GM03348 (cell line): ENCODE measurements around the gene ARHGAP26.

Experiments
- DNase-seq: peaks from one replicate; pipeline ENCODE4 v3.0.0; 2012; ENCODE audit warnings: low spot score

The ARHGAP26 gene

GRCh38 chr5:143120460-143121134 is 350.4 kb downstream of the ARHGAP26 start:
- DNase-seq, result no peak

DNA sequence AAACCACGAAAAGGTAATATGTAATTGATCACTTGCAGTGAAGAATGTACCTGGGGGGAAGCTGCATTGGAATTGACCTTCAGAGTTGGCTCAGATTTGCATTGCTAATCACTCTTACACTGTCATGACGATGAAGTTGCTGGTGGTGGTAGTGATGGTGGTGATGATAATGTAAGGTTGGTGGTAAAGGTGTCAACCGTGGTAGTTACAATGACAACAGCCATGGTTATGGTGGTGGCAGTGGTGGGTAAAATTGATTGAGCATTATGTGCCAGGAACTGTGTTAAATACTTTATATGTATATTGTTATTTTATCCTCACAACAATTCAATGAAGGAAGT is 350.9 kb downstream of the ARHGAP26 start:
- no peak for DNase-seq

GRCh38 chr5:143124593-143124992 is 354.4 kb downstream of the ARHGAP26 start:
- DNase-seq, result no peak

GRCh38 chr5:143126174-143127019 is 356.2 kb downstream of the ARHGAP26 start:
- DNase-seq, result no peak

DNA sequence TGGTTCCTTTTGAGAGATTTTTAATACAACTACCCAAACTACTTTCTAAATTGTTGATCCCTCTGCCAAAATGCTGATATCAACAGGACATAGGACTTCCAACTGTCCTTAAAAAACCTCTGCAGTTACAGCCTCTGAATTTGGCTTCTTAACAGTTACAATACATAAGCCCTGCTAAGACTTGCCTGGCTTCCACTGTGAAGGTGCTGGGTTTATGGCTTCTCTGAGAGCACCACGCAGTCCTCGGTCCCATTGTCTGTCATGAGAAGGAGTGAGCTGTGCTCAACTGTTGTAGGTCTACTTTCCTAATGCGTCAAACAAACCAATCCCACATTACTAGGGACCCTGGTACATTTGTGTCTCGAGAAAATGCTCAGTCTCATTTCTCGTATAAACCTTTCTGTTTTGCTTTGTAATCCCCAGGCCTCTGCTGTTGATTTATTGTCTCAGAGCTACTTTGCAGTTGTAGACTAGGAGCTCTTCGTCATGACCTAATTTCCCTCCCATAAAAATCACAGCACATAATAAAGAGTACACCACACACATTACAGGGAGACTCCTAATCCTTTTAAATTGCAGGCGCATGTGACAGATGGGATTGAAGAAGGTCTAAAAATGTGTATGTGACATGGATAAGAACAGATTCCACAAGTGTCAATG is 358.4 kb downstream of the ARHGAP26 start:
- DNase-seq, result no peak

GRCh38 chr5:143129203-143129602 is 359.0 kb downstream of the ARHGAP26 start:
- no peak for DNase-seq

- DNase-seq, result no peak
Measured at GRCh38 chr5:143129910-143130612, 359.9 kb downstream of the ARHGAP26 start.

DNA sequence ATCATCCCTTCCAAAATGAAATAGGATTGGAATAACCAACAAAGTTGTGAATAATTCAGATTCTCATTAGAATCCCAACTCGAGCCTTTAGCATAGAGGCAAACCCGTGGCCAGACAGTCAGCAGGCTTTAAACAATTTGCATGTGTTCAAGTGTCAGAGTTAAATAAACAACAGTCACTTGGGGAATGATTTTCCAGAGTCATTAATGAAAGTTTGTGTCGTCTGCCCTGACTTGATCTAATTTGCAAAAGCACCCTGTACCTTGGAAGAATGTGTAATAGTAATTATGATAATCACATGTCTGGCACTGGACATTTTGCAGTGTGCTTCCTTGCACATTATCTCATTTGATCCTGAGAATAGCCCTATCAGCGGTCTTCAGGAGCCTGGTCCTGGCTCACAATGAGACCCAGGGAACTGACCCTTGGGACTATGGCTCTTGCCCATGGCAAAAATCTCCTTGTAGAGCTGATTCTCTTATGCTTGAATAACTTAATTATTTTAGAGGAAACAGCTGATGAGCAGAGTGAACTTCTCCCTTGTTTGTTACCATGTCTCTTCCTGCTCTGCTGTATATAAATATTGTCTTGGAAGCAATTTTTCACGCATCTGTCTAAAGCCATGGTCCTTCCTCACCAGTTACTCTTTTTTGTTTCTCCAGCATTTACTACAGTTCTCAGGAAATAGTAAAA is 360.6 kb downstream of the ARHGAP26 start:
- no peak for DNase-seq

DNA sequence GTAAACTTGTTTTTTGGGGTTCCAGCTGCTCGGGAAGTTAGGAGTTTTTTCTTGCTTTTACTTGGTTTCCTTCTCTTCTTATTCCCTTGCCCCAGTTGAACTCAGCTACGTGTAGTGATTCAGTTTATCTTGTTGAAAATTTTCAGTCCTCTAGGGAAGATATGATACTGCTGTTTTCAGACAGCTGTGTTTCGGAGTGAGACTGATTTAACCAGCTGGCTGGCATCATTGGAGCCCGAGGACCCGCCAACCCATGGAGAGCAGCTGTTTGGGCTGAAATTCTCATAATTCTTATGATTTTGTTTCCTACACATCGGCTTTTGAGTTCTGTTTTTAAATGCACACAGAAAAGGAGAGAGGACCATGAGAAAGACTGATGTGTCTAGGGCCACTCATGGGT is 361.8 kb downstream of the ARHGAP26 start:
- DNase-seq, result no peak

DNA sequence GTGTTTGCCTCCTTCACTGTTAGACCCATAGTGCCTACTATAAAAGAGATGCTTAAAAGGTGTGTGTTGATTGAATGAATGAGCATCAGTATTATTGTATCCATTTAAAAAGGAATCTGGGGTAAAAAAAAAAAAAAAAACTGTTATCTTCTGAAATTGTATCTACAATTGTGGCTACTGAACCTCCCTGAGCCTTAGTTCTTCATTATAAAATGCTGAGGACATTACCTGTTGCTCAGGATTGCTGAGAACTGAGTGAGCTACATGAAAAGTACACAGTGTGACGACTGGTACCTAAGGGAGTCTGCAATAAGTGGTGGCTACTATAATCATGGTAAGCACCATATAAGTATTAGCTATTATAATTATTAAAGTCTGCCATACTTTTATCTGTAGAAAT is 362.6 kb downstream of the ARHGAP26 start:
- DNase-seq, result no peak

GRCh38 chr5:143133721-143134120 is 363.5 kb downstream of the ARHGAP26 start:
- DNase-seq, result no peak

DNA sequence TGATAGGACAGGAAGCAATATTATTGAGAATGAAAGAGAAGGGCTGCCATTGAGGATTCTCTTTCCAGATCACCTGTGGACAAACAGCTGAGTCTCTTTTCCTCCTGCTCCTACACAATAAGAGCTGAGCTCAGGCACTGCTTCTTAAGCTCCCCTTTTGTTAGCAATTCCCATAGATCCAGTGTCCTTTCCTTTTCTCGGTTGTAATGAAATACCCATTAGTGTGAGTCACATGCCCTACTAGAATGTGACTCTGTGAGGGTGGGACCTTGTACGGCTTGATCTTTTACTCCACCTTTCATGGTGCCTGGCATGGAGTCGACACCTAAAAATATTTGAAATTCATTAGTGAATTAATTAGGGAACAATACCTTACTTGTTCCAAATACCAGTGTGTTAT is 364.1 kb downstream of the ARHGAP26 start:
- DNase-seq, result no peak

DNA sequence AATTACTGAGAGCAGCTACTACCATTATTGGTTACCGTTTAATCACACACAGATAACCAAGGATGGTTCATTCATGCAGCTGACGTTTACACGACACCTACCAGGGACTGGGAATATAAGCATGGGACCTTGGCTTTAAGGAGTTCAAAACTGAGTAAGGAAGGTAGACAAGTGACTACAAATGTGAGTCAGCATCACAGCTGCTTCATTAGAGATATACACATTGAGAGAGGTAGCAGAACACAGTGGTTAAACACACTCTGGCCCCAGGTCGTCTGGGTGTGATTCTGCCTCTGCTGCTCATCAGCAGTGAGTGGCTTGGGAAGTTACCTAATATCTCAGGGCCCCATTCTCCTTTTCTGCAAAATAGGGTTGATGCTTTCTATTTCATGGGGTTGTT is 364.7 kb downstream of the ARHGAP26 start:
- DNase-seq, result no peak

DNA sequence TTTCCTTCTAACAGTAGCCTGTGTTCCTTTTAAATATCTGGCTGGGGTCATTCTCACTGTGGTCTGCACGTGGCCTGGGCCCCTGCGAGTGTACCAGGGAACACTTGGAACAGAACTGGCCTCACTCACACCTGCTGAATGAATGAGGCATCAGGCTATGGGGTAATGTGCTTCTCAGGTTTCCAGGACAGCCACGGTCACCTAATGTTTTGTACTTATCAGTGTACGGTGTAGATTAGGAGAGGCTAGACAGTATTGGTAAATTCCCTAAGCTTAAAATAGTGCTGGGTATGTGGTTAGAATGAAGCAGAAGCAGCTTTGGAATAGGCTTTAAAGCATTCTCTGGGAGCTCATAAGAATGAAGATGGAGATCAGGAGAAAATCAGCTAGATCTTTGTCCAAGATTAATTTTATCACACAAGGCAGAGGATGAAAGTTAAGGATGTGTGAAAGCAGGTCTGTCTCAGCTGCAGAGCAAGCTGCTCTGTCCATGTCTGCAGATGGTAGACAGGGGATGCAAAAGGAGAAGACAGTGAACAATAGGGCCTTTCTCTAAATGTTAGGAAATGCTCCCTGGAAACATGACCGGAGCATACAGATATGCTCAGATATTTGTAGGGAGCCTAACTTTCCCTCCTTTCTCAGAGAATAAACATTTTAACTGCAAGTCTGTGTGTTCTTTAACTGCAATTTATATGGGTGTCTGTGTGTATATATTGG is 365.8 kb downstream of the ARHGAP26 start:
- DNase-seq, result no peak

DNA sequence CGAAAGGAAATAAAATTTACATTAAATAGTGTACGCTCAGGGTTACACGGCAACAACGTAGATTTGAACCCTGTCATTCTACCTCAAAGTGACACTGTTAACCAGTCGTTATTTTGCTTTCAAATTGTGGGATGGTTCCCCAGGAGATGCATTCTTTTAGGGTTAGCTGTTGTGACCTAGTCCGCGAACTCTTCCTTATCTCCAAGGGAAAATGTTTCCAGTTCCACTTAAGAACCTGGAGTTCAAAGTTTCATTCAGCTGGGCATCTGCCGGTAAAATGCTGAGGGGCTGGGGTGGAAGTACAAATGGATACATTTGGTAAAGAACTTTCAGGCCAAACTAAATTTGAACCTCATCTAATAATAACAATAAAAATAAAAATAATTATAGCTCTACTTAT is 368.7 kb downstream of the ARHGAP26 start:
- DNase-seq, result no peak

GRCh38 chr5:143139585-143139984 is 369.4 kb downstream of the ARHGAP26 start:
- DNase-seq, result no peak

GRCh38 chr5:143140492-143141203 is 370.5 kb downstream of the ARHGAP26 start:
- no peak for DNase-seq

GRCh38 chr5:143141652-143142051 is 371.5 kb downstream of the ARHGAP26 start:
- no peak for DNase-seq

DNA sequence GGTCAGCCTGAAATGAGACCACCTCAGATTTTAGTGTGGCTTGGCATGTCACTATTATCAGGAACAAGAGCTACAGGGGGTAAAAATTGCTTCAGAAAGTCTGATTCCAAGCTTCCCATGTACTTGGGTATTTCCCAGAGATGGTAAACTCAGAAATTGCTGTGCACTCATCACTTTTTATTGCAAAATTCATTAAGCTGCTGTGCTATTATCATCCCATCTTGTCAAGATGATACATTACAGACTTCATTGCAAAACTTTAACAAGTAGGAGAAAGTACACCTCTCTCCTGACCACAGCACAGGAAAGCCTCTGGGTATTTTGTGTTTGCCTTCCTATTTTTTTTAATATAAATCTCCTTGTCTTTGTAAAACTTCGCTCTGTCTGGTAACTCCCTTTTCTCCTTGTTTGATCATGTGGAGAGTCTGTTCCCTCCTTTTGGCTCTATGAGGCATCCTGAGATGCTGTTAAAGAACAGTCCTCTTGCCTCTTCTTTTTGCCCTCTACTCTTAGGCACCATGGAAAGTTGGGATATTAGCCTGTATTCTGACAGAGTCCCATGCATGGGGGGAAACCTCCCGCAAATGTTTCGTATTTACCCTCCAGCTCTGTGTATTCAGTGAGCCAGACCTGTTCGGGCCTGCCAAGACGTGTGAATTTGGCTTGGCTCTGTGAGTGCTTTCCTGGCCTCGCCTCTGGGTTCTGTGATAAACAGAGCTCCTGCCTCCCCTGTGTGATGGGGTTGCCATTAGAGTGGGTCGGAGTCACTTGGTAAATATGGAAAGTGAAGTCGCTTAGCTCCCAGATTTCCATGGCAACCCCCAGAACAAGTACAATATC is 372.6 kb downstream of the ARHGAP26 start:
- DNase-seq, result peak; percentile 15

GRCh38 chr5:143143973-143144372 is 373.8 kb downstream of the ARHGAP26 start:
- DNase-seq, result peak; percentile 38
